HepG2 (cell line): Measurements from ENCODE around the gene MIER2. TPM values are rescaled to one million over a fixed set of nuclear protein-coding genes. Genes with fewer than 3 reads are reported as not detected.

Experiments used
- ATAC-seq: fragments of 200-7000 bp; cut with Tn5 transposase; 3 replicates; pipeline ENCODE4 v1.9.1; 2020; ENCODE audit warnings: mild to moderate bottlenecking, moderate library complexity
- BruUV-seq: library from RNA; stranded (reverse); fragments of 400-500 nt; replicated peaks from 2 replicates; lab custom pipeline; 2021; lab: Mats Ljungman, UMichigan
- CTCF ChIA-PET: fragments of 300-600 bp; formaldehyde crosslinking; extraction: SDS; loops from one replicate; lab custom pipeline; 2021; ENCODE audit warnings: low total read pairs, inconsistent platforms, low intra/inter-chr PET ratio; lab: Yijun Ruan, JAX
- POLR2A ChIA-PET: fragments of 350-600 bp; sonication (Branson Sonifier 250); formaldehyde crosslinking; loops from one replicate; lab custom pipeline; 2020; ENCODE audit warnings: antibody characterized with exemption, inconsistent platforms; lab: Yijun Ruan, JAX
- DNase-seq: peaks from one replicate; pipeline ENCODE4 v3.0.0-alpha.2; 2015; ENCODE audit warnings: low spot score
- FAIRE-seq: peaks from 3 replicates; lab custom pipeline; 2011; peaks lifted over from hg19 to GRCh38; lab: Jason Lieb, UNC
- H2AFZ ChIP-seq: one replicate; pipeline ENCODE4 v1.6.1; 2011; ENCODE audit warnings: low read length, inconsistent platforms
- H3K27ac ChIP-seq: fragments of 300-600 bp; 3 replicates; pipeline ENCODE4 v1.8.0; 2011; ENCODE audit warnings: mixed run types, mild to moderate bottlenecking, mixed read lengths, low read length, inconsistent platforms; ENCODE audit not compliant: insufficient read depth; ENCODE audit errors: extremely low read length
- H3K27me3 ChIP-seq, 2 experiments: fragments of 200-600 bp in 1 of 2; 2 replicates in 1 of 2; 3 replicates in 1 of 2; pipeline versions ENCODE4 v1.6.0 to v1.8.0; 2011; ENCODE audit warnings: low read length in 2 of 2, mild to moderate bottlenecking in 2 of 2, moderate library complexity in 2 of 2, inconsistent platforms in 1 of 2; ENCODE audit not compliant: insufficient read depth in 2 of 2, control insufficient read depth in 1 of 2
- H3K36me3 ChIP-seq, 2 experiments: fragments of 200-600 bp in 1 of 2; replicated peaks in 1 of 2; 2 replicates in 1 of 2; 3 replicates in 1 of 2; pipeline versions ENCODE4 v1.5.1 to v1.8.0; 2011; ENCODE audit warnings: low read length in 2 of 2, inconsistent platforms in 1 of 2; ENCODE audit not compliant: insufficient read depth in 2 of 2, control insufficient read depth in 1 of 2
- H3K4me1 ChIP-seq: 2 replicates; pipeline ENCODE4 v1.5.1; 2012; ENCODE audit warnings: low read length, inconsistent platforms; ENCODE audit not compliant: insufficient read depth
- H3K4me2 ChIP-seq: 2 replicates; pipeline ENCODE4 v1.6.0; 2011; ENCODE audit warnings: low read depth, low read length, inconsistent platforms
- H3K4me3 ChIP-seq, 3 experiments: fragments of 200-600 bp in 1 of 3; sonication (generic), shearing (Covaris generic) in 1 of 3; replicated peaks in 1 of 3; 2 replicates each; pipeline ENCODE4 v1.5.1; 2011 to 2016; ENCODE audit warnings: low read length in 3 of 3, inconsistent platforms in 2 of 3, low read depth in 2 of 3, mild to moderate bottlenecking in 2 of 3, control low read depth in 1 of 3, mixed read lengths in 1 of 3; ENCODE audit not compliant: insufficient read depth in 1 of 3
- H3K79me2 ChIP-seq: one replicate; pipeline ENCODE4 v1.6.1; 2011; ENCODE audit warnings: low read length, inconsistent platforms; ENCODE audit not compliant: insufficient read depth
- H3K9ac ChIP-seq: 2 replicates; pipeline ENCODE4 v1.6.0; 2011; ENCODE audit warnings: mild to moderate bottlenecking, low read depth, low read length, inconsistent platforms; ENCODE audit not compliant: insufficient read depth
- H3K9me3 ChIP-seq: 2 replicates; pipeline ENCODE4 v1.5.1; 2012; ENCODE audit warnings: mild to moderate bottlenecking, low read length
- H4K20me1 ChIP-seq: 2 replicates; pipeline ENCODE4 v1.6.0; 2011; ENCODE audit warnings: inconsistent platforms, mild to moderate bottlenecking, low read length, moderate library complexity; ENCODE audit not compliant: insufficient read depth
- ATF7 ChIP-seq, 2 experiments: fragments of 450-650 bp in 1 of 2; sonication (generic) in 1 of 2; formaldehyde crosslinking in 1 of 2; IDR thresholded peaks; 2 replicates each; pipeline versions ENCODE4 v1.4.0 to v1.6.1; 2016 to 2020; ENCODE audit warnings: antibody characterized with exemption in 1 of 2, mild to moderate bottlenecking in 1 of 2, missing genetic modification reagents in 1 of 2
- BCL6 ChIP-seq: IDR thresholded peaks from 2 replicates; pipeline ENCODE4 v1.6.1; 2016; ENCODE audit warnings: missing genetic modification reagents, missing compliant biosample characterization
- CEBPB ChIP-seq: IDR thresholded peaks from 2 replicates; pipeline ENCODE4 v1.6.1; 2011; ENCODE audit warnings: low read depth, low read length, improper control_type of control experiment, borderline replicate concordance
- CENPX ChIP-seq: sonication (generic); formaldehyde crosslinking; IDR thresholded peaks from 2 replicates; pipeline ENCODE4 v1.9.0; 2021; ENCODE audit warnings: mild to moderate bottlenecking, missing genetic modification reagents, moderate library complexity
- CSRNP2 ChIP-seq: sonication (generic); formaldehyde crosslinking; conservative IDR thresholded peaks from 2 replicates; pipeline ENCODE4 v1.8.0; 2022; ENCODE audit warnings: low read depth, missing genetic modification reagents
- DMTF1 ChIP-seq: sonication (generic); formaldehyde crosslinking; IDR thresholded peaks from 2 replicates; pipeline ENCODE4 v1.4.0; 2020; ENCODE audit warnings: mild to moderate bottlenecking, missing genetic modification reagents
- HDAC2 ChIP-seq: sonication (generic); formaldehyde crosslinking; IDR thresholded peaks from 2 replicates; pipeline ENCODE4 v1.4.0; 2020; ENCODE audit warnings: missing genetic modification reagents
- HMGXB3 ChIP-seq: sonication (generic); formaldehyde crosslinking; IDR thresholded peaks from 2 replicates; pipeline ENCODE4 v1.4.0; 2020; ENCODE audit warnings: missing genetic modification reagents, borderline replicate concordance
- IKZF4 ChIP-seq: sonication (generic); formaldehyde crosslinking; IDR thresholded peaks from 2 replicates; pipeline ENCODE4 v1.5.1; 2020; ENCODE audit warnings: borderline replicate concordance, mild to moderate bottlenecking, low read depth, missing genetic modification reagents; ENCODE audit errors: not compliant biosample characterization
- NFRKB ChIP-seq: fragments of 450-650 bp; IDR thresholded peaks from 2 replicates; pipeline ENCODE4 v1.6.1; 2017
- RBM39 ChIP-seq: fragments of 200-400 bp; formaldehyde crosslinking; IDR thresholded peaks from one replicate; pipeline ENCODE4 v1.6.1; 2018; ENCODE audit warnings: antibody characterized with exemption, mild to moderate bottlenecking, low read depth, low read length; ENCODE audit not compliant: poor library complexity, severe bottlenecking
- TEAD2 ChIP-seq: sonication (generic); formaldehyde crosslinking; IDR thresholded peaks from 2 replicates; pipeline ENCODE4 v1.9.0; 2021; ENCODE audit warnings: missing genetic modification reagents
- ZFAT ChIP-seq: sonication (generic); formaldehyde crosslinking; conservative IDR thresholded peaks from 2 replicates; pipeline ENCODE4 v1.8.1; 2023; ENCODE audit warnings: missing genetic modification reagents, inconsistent platforms
- ZNF143 ChIP-seq: sonication (generic); formaldehyde crosslinking; IDR thresholded peaks from 2 replicates; pipeline ENCODE4 v1.4.0; 2020; ENCODE audit warnings: missing genetic modification reagents
- WGBS: methylation state at CpG from one replicate; pipeline ENCODE4 v1.1.6; 2017; ENCODE audit warnings: low lambda C conversion rate; 5-methylcytosine and 5-hydroxymethylcytosine counted together
- in situ Hi-C: cut with HindIII; loops from 2 replicates; pipeline ENCODE4 v1.10.0; 2017; ENCODE audit warnings: low pct_unique_long_range_greater_than_20kb; ENCODE audit not compliant: extremely low pct_ligation_motif_present
- intact Hi-C: fragments of 100-400 bp; cut with micrococcal nuclease; formaldehyde crosslinking; loops from one replicate; pipeline ENCODE4 v1.10.0; 2022; ENCODE audit not compliant: unreplicated experiment
- polyA plus RNA-seq, 8 experiments: library from polyadenylated mRNA; depleted of rRNA in 3 of 8; stranded (reverse) in 7 of 8; unstranded in 1 of 8; fragments of >200 nt; fragmentation: Illumina TruSeq in 4 of 8; extraction: Trizol in 4 of 8; gene quantifications; 2 replicates each; pipeline versions ENCODE4 v1.2.1 to v1.2.3, GENCODE V29; 2011 to 2016; ENCODE audit warnings: low read depth in 4 of 8, missing spikeins in 1 of 8, mixed read lengths in 1 of 8; ENCODE audit not compliant: insufficient read depth in 1 of 8
- total RNA-seq, 5 experiments: library from RNA; depleted of rRNA; stranded (reverse); fragments of >200 nt; fragmentation: Illumina TruSeq; extraction: Trizol; gene quantifications; 2 replicates each; pipeline ENCODE4 v1.2.3, GENCODE V29; 2016; ENCODE audit warnings: low read depth in 1 of 5

The MIER2 gene
- total and polyA plus RNA-seq, 2 of the 13 experiments (the other 11 are each of a cell fraction or from before 2014, with no cell fraction given) = 9.6 to 25.7 TPM

GRCh38 chr19:292951-293350, 51.6 kb downstream of the MIER2 start:
- no peaks in the 10 kb centered on the region for H3K36me3 ChIP-seq
- DNase-seq (no peak), ATAC-seq (no peak), FAIRE-seq (no peak)
- H2AFZ ChIP-seq = no peak overlapping the region
- H3K79me2 ChIP-seq = no peaks in the 10 kb centered on the region
- no peaks in the 10 kb centered on the region for H3K9me3 ChIP-seq
- H3K27me3 ChIP-seq = peaks cover 4 to 32% of the 10 kb centered on the region in 2 experiments
- in situ Hi-C loops (no loop called here), intact Hi-C loops (no loop called here)
- POLR2A ChIA-PET = no interaction called here
- H3K4me2 ChIP-seq = no peak overlapping the region
- no TSS peak for BruUV-seq
- H3K9ac ChIP-seq = no peak overlapping the region
- H3K27ac ChIP-seq = no peak overlapping the region
- H3K4me1 ChIP-seq = peaks cover 41% of the 10 kb centered on the region
- 0 out of 2 replicates have a peak, but pooled peaks cover 2% of the 10 kb centered on the region for H4K20me1 ChIP-seq
- CTCF ChIA-PET = no interaction called here
- TF ChIP-seq ATF7 (IDR thresholded peaks at IDR 0.05) = no peak
- no peak for TF ChIP-seq ATF7 (CRISPR knock-in tag; IDR thresholded peaks at IDR 0.05)
- TF ChIP-seq DMTF1 (CRISPR knock-in tag) = no peak
- no peak for TF ChIP-seq NFRKB
- TF ChIP-seq ZNF143 (CRISPR knock-in tag) = no peak
- no peak for TF ChIP-seq CENPX (CRISPR knock-in tag)
- TF ChIP-seq CEBPB = no peak
- no peak for TF ChIP-seq TEAD2
- TF ChIP-seq HDAC2 = no peak
- no peak for TF ChIP-seq HMGXB3 (CRISPR knock-in tag)
- no peak for TF ChIP-seq ZFAT (CRISPR knock-in tag)
- TF ChIP-seq IKZF4 (CRISPR knock-in tag) = no peak
- TF ChIP-seq RBM39 = no peak
- no peak for TF ChIP-seq CSRNP2
- no peak for TF ChIP-seq BCL6 (CRISPR knock-in tag)
- no peak overlapping the region for H3K4me3 ChIP-seq
- 44% methylated on average over 4 of the region's 4 CpGs for WGBS
